Measurements from ENCODE around the gene C1orf35. TPM values are rescaled to one million over a fixed set of nuclear protein-coding genes. Genes with fewer than 3 reads are reported as not detected.

The C1orf35 gene
- total RNA-seq, 5 donors from 2014 or later (not counting 1 experiment from before 2014, with no cell fraction given) = 19.7 to 34.0 (median 32.3) TPM

DNA sequence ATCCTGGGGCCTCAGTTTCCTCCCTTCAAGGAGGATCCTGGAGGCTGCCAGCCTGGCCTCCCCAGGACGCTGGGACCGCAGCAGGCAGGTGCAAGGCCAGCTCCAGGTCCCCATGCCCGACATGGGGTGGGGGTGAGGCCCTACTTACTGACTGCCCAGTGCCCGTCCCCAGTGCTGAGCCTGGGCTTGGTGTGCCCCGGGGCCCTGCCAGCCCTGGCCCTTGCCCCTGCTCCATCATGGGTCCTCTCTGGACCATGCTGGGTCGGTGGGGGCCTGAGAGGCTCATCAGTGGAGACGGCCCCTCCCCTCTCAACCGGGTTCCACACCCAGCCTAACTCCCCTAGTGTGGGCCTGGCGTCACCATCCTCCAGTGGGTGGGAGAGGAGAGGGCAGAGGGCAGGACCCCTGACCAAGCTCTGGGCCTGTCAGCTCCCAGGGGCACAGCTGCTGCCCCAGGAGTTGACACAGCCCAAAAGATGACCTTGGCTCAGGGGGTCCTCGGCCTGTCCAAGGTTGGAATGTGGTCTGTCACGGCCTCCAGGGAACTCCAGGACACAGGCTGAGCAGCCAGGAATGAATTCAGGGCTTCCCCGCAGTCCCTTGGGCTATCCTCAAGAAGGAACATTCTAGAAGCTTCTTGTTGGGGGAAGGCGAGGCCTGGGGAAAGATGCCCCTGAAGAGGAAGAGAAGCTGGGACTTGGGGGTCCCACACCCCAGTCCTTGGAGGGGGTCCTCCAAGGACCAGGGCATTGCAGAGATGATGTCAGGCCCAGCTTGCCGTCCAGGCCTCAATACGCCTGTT lies 38.2 kb downstream of the C1orf35 start:
- Mint-ChIP-seq H3K9me3 (no peaks in the 10 kb centered on the region), H3K4me1 (peaks cover 6 to 10% (median 10%) of the 10 kb centered on the region in 3 donors), H3K4me3 (no peak overlapping the region), H3K27me3 (peaks cover 24 to 44% of the 10 kb centered on the region in 2 donors), H3K27ac (no peak overlapping the region), H3K36me3 (no peaks in the 10 kb centered on the region)
- Histone ChIP-seq H3K27ac (ENCODE audit: low read length) (no peak overlapping the region), H3K4me3 (ENCODE audit: control insufficient read depth in 1 of 2, extremely low read depth in 1 of 2, low read length in 1 of 2) (no peak overlapping the region), H3K4me1 (ENCODE audit: control insufficient read depth in 1 of 2, extremely low read depth in 1 of 2, insufficient read depth in 2 of 2, low read length in 2 of 2) (peaks cover 0 to 11% of the 10 kb centered on the region in 2 experiments), H3K27me3 (replicated peaks in 1 of 2; ENCODE audit: control insufficient read depth in 2 of 2, extremely low read depth in 1 of 2, insufficient read depth in 2 of 2, low read length in 1 of 2) (peaks cover 14 to 77% of the 10 kb centered on the region in 2 experiments), H3K36me3 (ENCODE audit: control insufficient read depth in 2 of 2, extremely low read depth in 1 of 2, insufficient read depth in 1 of 2, low read length in 1 of 2) (no peaks in the 10 kb centered on the region), H3K9me3 (no peaks in the 10 kb centered on the region)
- ATAC-seq (replicated peaks in 1 of 4) = no peak
- POLR2A ChIA-PET = no interaction called here
- 64% methylated on average over 6 of the region's 15 CpGs for WGBS (ENCODE audit: insufficient coverage)
- CTCF ChIA-PET = no interaction called here
- no peak for DNase-seq

DNA sequence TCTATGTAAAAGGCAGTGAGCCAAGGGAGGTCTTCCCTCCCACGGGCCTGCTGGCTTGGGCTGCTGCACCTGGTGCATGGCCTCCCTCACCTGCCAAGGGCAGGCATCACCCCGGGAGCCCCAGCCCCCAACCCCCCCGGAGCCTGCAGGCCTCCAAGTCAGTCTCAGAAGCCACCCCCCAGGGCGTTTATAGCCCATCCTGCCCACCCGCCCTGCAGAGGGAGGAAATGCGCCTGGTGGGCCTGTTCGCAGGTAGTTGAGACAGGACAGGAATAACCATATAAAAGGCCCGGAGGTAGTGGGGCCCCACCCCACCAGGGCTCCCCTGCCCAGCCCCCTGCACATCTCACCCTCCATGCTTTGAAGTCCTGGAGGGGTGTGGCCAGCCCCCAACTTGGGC lies 38.8 kb downstream of the C1orf35 start:
- peaks cover 14 to 84% of the 10 kb centered on the region in 2 experiments for H3K27me3 ChIP-seq (replicated peaks in 1 of 2; ENCODE audit: control insufficient read depth in 2 of 2, extremely low read depth in 1 of 2, insufficient read depth in 2 of 2, low read length in 1 of 2)
- H3K27ac ChIP-seq (ENCODE audit: low read length) = no peak overlapping the region
- ChIA-PET CTCF (no interaction called here), POLR2A (no interaction called here)
- Mint-ChIP-seq H3K9me3 (no peaks in the 10 kb centered on the region), H3K4me3 (no peak overlapping the region), H3K27me3 (peaks cover 24 to 44% of the 10 kb centered on the region in 2 donors), H3K36me3 (no peaks in the 10 kb centered on the region), H3K4me1 (peaks cover 8 to 15% (median 10%) of the 10 kb centered on the region in 3 donors), H3K27ac (no peak overlapping the region)
- peaks cover 2 to 18% of the 10 kb centered on the region in 2 experiments for H3K4me1 ChIP-seq (ENCODE audit: control insufficient read depth in 1 of 2, extremely low read depth in 1 of 2, insufficient read depth in 2 of 2, low read length in 2 of 2)
- no peak overlapping the region for H3K4me3 ChIP-seq (ENCODE audit: control insufficient read depth in 1 of 2, extremely low read depth in 1 of 2, low read length in 1 of 2)
- H3K36me3 ChIP-seq (ENCODE audit: control insufficient read depth in 2 of 2, extremely low read depth in 1 of 2, insufficient read depth in 1 of 2, low read length in 1 of 2) = no peaks in the 10 kb centered on the region
- ATAC-seq (replicated peaks in 1 of 4) (no peak), DNase-seq (no peak)
- 41% methylated on average over 2 of the region's 8 CpGs for WGBS (ENCODE audit: insufficient coverage)
- no peaks in the 10 kb centered on the region for H3K9me3 ChIP-seq

DNA sequence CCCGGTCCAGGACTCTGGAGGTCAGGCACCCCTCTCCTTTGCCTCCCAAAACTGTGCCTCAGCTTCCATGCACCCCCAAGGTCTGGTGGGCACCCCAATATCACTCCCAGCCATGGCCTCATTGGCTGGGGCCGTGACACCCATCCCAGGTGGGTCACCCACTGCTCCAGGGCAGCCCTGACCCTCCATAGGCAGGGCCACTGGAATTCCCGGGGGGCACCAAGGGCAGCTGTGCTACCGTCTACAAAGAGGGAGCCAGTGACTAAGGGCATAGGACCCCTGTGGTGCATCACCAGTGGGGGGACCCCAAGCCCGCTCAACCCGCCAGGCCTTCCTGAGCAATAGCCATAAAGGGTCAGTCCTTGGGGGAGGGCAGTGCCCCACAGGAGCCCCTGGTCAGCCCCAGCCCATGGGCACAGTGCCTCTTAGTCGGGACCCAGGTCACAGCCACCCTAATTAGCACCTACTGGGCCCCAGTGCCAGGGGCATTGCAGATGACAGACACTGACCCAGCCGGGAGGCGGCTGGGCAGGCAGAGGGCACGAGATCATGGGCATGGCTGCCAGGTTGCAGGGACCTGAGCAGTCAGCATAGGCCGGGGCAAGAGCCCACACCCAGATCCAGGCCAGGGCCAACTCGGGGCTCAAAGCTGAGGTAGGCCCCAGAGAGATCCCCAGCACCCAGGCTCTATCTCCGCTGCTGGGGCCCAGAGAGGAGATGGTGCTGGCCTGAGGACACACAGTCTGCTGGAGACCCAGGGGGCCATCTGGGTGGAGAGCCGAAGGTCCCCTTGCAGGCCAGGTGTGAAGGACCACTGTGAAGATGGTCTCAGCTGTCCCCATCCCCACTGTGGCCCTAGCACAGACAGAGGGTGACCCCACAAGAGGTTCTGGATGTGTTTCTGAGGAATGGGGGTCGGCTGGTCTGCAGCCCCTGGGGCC lies 39.6 kb downstream of the C1orf35 start:
- Histone ChIP-seq H3K9me3 (no peaks in the 10 kb centered on the region), H3K27ac (ENCODE audit: low read length) (no peak overlapping the region), H3K4me3 (ENCODE audit: control insufficient read depth in 1 of 2, extremely low read depth in 1 of 2, low read length in 1 of 2) (no peak overlapping the region), H3K4me1 (ENCODE audit: control insufficient read depth in 1 of 2, extremely low read depth in 1 of 2, insufficient read depth in 2 of 2, low read length in 2 of 2) (peaks cover 2 to 25% of the 10 kb centered on the region in 2 experiments), H3K27me3 (replicated peaks in 1 of 2; ENCODE audit: control insufficient read depth in 2 of 2, extremely low read depth in 1 of 2, insufficient read depth in 2 of 2, low read length in 1 of 2) (peaks cover 12 to 90% of the 10 kb centered on the region in 2 experiments), H3K36me3 (ENCODE audit: control insufficient read depth in 2 of 2, extremely low read depth in 1 of 2, insufficient read depth in 1 of 2, low read length in 1 of 2) (no peaks in the 10 kb centered on the region)
- peaks cover 8 to 16% (median 10%) of the 10 kb centered on the region in 3 donors for H3K4me1 Mint-ChIP-seq
- DNase-seq (no peak), ATAC-seq (replicated peaks in 1 of 4) (no peak)
- H3K36me3 Mint-ChIP-seq = no peaks in the 10 kb centered on the region
- 86% methylated on average over 12 of the region's 15 CpGs for WGBS (ENCODE audit: insufficient coverage)
- H3K27me3 Mint-ChIP-seq = peaks cover 25 to 48% of the 10 kb centered on the region in 2 donors
- CTCF ChIA-PET = no interaction called here
- no peak overlapping the region for H3K27ac Mint-ChIP-seq
- no peak overlapping the region for H3K4me3 Mint-ChIP-seq
- POLR2A ChIA-PET = no interaction called here
- H3K9me3 Mint-ChIP-seq = no peaks in the 10 kb centered on the region

DNA sequence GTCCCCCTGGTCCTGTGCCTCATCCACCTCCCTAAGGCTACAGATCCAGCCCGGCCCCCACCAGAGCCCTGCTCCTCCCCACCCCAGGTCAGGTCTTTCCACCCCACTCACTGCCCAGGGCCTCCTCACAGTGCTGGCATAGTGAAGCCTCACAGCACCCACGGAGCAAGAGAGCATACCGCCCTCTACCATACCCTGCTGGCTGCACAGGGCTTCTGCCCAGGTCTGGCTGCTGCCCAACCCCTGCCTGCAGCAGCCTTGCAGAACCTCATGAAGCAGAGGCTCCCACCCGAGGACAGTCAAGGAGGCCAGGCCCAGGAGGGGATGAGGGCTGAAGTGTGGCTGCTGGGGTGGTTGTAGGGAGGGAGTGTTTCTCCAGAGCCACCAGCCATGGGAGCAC lies 40.3 kb downstream of the C1orf35 start:
- Mint-ChIP-seq H3K27ac (no peak overlapping the region), H3K27me3 (peaks cover 29 to 53% of the 10 kb centered on the region in 2 donors), H3K4me1 (peaks cover 8 to 17% (median 10%) of the 10 kb centered on the region in 3 donors), H3K9me3 (no peaks in the 10 kb centered on the region), H3K4me3 (no peak overlapping the region), H3K36me3 (no peaks in the 10 kb centered on the region)
- H3K9me3 ChIP-seq = no peaks in the 10 kb centered on the region
- ATAC-seq (replicated peaks in 1 of 4) (no peak), DNase-seq (no peak)
- no peak overlapping the region for H3K4me3 ChIP-seq (ENCODE audit: control insufficient read depth in 1 of 2, extremely low read depth in 1 of 2, low read length in 1 of 2)
- peaks cover 14 to 97% of the 10 kb centered on the region in 2 experiments for H3K27me3 ChIP-seq (replicated peaks in 1 of 2; ENCODE audit: control insufficient read depth in 2 of 2, extremely low read depth in 1 of 2, insufficient read depth in 2 of 2, low read length in 1 of 2)
- POLR2A ChIA-PET = no interaction called here
- CTCF ChIA-PET = no interaction called here
- WGBS (ENCODE audit: insufficient coverage) = 61% methylated on average over 4 of the region's 4 CpGs
- H3K36me3 ChIP-seq (ENCODE audit: control insufficient read depth in 2 of 2, extremely low read depth in 1 of 2, insufficient read depth in 1 of 2, low read length in 1 of 2) = no peaks in the 10 kb centered on the region
- H3K27ac ChIP-seq (ENCODE audit: low read length) = no peak overlapping the region
- peaks cover 2 to 27% of the 10 kb centered on the region in 2 experiments for H3K4me1 ChIP-seq (ENCODE audit: control insufficient read depth in 1 of 2, extremely low read depth in 1 of 2, insufficient read depth in 2 of 2, low read length in 2 of 2)

DNA sequence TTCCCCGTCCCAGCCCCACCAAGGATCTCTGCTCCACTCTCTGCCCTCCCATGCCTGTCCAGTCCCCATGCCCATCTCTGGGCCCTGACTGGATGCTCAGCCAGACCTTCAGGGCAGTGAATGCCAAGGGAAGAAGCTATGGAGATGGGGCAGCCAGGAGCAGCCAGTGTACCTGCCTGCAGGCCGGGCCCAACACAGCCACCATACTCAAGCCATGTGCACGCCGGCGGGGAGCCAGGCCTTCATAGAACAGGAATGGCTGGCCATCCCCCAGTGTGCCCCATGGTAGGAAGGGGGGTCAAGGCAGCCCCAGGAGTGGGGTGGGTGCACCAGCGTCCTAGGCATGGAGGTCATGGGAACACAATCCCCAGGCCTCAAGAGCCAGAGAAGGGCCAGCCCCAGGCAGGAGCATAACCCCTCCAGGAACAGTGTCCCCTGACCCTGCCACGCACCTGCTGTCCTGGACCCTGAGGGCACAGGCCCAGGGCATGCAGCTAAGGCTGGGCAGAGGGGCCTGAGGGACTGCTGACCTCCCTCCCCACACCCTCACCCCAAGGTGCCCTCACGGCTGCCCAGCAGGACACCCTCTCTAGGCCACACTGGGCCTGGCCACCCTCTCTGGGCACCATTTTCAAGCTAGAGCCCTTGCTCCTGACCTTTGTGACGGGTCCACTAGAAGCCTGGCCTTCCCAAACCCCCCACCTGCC lies 40.9 kb downstream of the C1orf35 start:
- peaks cover 14 to 96% of the 10 kb centered on the region in 2 experiments for H3K27me3 ChIP-seq (replicated peaks in 1 of 2; ENCODE audit: control insufficient read depth in 2 of 2, extremely low read depth in 1 of 2, insufficient read depth in 2 of 2, low read length in 1 of 2)
- H3K27ac ChIP-seq (ENCODE audit: low read length) = no peak overlapping the region
- no peaks in the 10 kb centered on the region for H3K9me3 Mint-ChIP-seq
- no peak overlapping the region for H3K27ac Mint-ChIP-seq
- POLR2A ChIA-PET = no interaction called here
- H3K4me3 Mint-ChIP-seq = no peak overlapping the region
- DNase-seq (no peak), ATAC-seq (replicated peaks in 1 of 4) (no peak)
- CTCF ChIA-PET = no interaction called here
- WGBS (ENCODE audit: insufficient coverage) = 83% methylated on average over 4 of the region's 9 CpGs
- no peaks in the 10 kb centered on the region for H3K36me3 ChIP-seq (ENCODE audit: control insufficient read depth in 2 of 2, extremely low read depth in 1 of 2, insufficient read depth in 1 of 2, low read length in 1 of 2)
- H3K27me3 Mint-ChIP-seq = peaks cover 27 to 54% of the 10 kb centered on the region in 2 donors
- peaks cover 2 to 27% of the 10 kb centered on the region in 2 experiments for H3K4me1 ChIP-seq (ENCODE audit: control insufficient read depth in 1 of 2, extremely low read depth in 1 of 2, insufficient read depth in 2 of 2, low read length in 2 of 2)
- H3K36me3 Mint-ChIP-seq = no peaks in the 10 kb centered on the region
- H3K9me3 ChIP-seq = no peaks in the 10 kb centered on the region
- H3K4me1 Mint-ChIP-seq = peaks cover 8 to 17% (median 10%) of the 10 kb centered on the region in 3 donors
- no peak overlapping the region for H3K4me3 ChIP-seq (ENCODE audit: control insufficient read depth in 1 of 2, extremely low read depth in 1 of 2, low read length in 1 of 2)
